ENCODE data around the gene TARBP2. TPM values are rescaled to one million over a fixed set of nuclear protein-coding genes. Genes with fewer than 3 reads are reported as not detected.
A peak's percentile ranks its signal among the peaks of the same experiment; 100 is the strongest.

Gene TARBP2
- total RNA-seq, 2 experiments from 2014 or later, result 45.9 to 49.1 TPM

DNA sequence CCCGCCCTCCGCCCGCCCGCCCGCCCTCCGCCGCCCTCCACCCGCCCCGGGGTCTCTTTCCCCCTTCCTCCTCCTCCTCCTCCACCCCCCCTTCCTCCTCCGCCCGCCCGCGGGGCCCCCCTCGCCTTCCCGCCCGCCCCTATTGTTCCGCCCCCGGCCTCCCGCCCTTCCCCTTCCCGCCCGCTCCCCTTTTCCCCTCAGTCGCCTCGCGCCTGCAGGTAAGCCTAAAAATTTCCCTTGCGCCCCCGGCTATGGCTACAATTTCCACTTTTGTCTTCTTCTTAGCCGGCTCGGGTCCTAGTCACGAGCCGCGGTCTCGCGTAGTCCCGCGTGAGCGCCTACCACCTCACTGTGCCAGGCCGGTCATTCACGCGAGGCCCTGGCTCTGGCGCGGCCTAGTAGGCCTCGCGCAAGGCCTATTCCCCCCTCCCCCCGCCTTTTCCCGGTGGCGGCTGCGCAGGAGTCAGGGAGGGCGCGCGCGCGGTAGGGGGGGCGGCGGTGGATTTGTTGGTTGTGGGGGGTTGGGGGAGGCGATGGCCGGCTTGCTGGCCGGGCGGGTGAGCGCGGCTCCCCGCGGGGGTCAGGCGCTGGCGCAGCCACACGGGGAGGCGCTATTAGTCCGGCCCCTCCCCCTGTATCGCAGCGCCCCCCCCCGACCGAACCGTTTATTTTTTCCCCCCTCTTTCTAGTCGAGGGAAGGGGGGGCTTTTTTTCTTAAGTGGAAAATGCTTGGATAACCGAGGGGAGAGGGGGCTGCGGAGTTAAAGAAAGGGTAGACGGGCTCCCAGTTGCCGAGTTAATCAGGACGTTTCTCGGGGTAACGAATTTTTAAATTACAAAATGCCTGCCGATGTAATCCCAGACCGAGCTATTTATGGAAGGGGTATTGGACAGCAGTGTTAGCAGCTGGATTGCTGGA is 48.7 kb upstream of the TARBP2 start:
- Histone ChIP-seq H2AFZ (ENCODE audit: low read length) (no peak overlapping the region), H4K20me1 (ENCODE audit: insufficient read depth, low read length) (peaks cover 36% of the 10 kb centered on the region), H3K79me2 (ENCODE audit: insufficient read depth, low read depth, low read length) (peaks cover 53% of the 10 kb centered on the region), H3K9me3 (ENCODE audit: low read length) (no peaks in the 10 kb centered on the region), H3K4me2 (ENCODE audit: low read length) (peak overlapping the region; percentile 98), H3K4me1 (ENCODE audit: insufficient read depth, low read length, poor library complexity, severe bottlenecking) (peaks cover 19% of the 10 kb centered on the region), H3K27ac (ENCODE audit: low read depth, low read length, poor library complexity, severe bottlenecking) (peak overlapping the region; percentile 82), H3K9me2 (ENCODE audit: insufficient read depth, low read length) (no peaks in the 10 kb centered on the region), H3K4me3 (ENCODE audit: low read depth, low read length, poor library complexity, severe bottlenecking) (peak overlapping the region; percentile 96), H3K36me3 (ENCODE audit: insufficient read depth, low read length) (peaks cover 65% of the 10 kb centered on the region)
- CTCF ChIA-PET (ENCODE audit: unreplicated experiment), result no interaction called here
- DNase-seq (ENCODE audit: low spot score), result peak; percentile 84
- POLR2A ChIA-PET, result interaction anchor here (0.7 kb wide), 2 partner anchors 11 to 104 kb away, joined by 3 to 5 read pairs; no protein-coding TSS in a partner anchor
- no TSS peak for BruUV-seq (replicated peaks)
- TF ChIP-seq CTCF (conservative IDR thresholded peaks at IDR 0.05; ENCODE audit: low read length), result peak; percentile 79
- no peak for TF ChIP-seq EZH2phosphoT487 (IDR thresholded peaks at IDR 0.05; ENCODE audit: borderline replicate concordance, low read depth, low read length)
- intact Hi-C loops (cut with micrococcal nuclease; ENCODE audit: unreplicated experiment), result loop anchor here (1.0 kb wide), 1 partner anchor 47 kb away; the partner anchor contains the start of gene MAP3K12

DNA sequence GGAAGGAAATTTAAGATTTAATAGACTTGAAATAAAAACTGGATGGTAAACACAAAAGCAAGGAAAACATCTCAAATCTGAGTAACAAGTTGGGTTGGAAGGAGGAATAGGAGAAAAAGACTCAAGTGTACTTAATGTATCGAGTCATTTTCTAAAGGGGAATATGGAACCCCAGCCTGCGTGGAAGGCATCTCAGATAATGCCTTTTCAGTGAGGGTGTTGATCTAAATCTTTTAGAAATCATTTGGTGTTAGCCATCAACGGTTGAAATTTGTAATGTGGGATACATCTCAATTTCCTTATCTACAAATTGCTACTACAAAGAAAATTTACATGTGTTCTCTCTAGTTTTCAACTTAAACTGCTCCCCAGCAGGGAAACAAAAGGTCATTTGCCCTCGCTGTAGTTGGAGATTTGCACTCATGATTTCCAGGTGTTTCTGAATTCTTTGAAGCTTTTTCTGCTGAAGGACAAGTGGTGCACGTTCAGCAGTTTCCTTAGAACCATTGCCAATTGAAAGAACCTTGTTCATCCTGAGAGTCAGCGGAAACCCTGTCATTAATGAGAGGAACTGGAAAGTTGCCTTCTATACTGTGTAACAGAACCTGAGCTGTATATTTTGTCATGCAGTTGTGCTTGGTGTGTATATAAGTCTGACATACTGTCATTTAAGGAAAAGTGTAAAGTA is 47.0 kb upstream of the TARBP2 start:
- Histone ChIP-seq H3K79me2 (ENCODE audit: insufficient read depth, low read depth, low read length) (peaks cover 67% of the 10 kb centered on the region), H4K20me1 (ENCODE audit: insufficient read depth, low read length) (peaks cover 36% of the 10 kb centered on the region), H3K4me1 (ENCODE audit: insufficient read depth, low read length, poor library complexity, severe bottlenecking) (peaks cover 19% of the 10 kb centered on the region), H3K9me2 (ENCODE audit: insufficient read depth, low read length) (no peaks in the 10 kb centered on the region), H3K4me2 (ENCODE audit: low read length) (peak overlapping the region; percentile 98), H3K9me3 (ENCODE audit: low read length) (no peaks in the 10 kb centered on the region), H3K36me3 (ENCODE audit: insufficient read depth, low read length) (peaks cover 68% of the 10 kb centered on the region), H3K4me3 (ENCODE audit: low read depth, low read length, poor library complexity, severe bottlenecking) (peak overlapping the region; percentile 96), H2AFZ (ENCODE audit: low read length) (no peak overlapping the region), H3K27ac (ENCODE audit: low read depth, low read length, poor library complexity, severe bottlenecking) (peak overlapping the region; percentile 22)
- no peak for TF ChIP-seq CTCF (conservative IDR thresholded peaks at IDR 0.05; ENCODE audit: low read length)
- TF ChIP-seq EZH2phosphoT487 (IDR thresholded peaks at IDR 0.05; ENCODE audit: borderline replicate concordance, low read depth, low read length), result no peak
- no TSS peak for BruUV-seq (replicated peaks)
- CTCF ChIA-PET (ENCODE audit: unreplicated experiment), result interaction anchor here (0.5 to 0.9 kb wide), 2 partner anchors 22 to 598 kb away, joined by 3 read pairs; no protein-coding TSS in a partner anchor
- intact Hi-C loops (cut with micrococcal nuclease; ENCODE audit: unreplicated experiment), result no loop called here
- POLR2A ChIA-PET, result interaction anchor here (0.6 to 0.7 kb wide), 3 partner anchors 11 to 278 kb away, joined by 3 to 4 read pairs (median 3); no protein-coding TSS in a partner anchor
- no peak for DNase-seq (ENCODE audit: low spot score)
